ENCODE results near the gene TPBGL.

Gene TPBGL

GRCh38 chr11:75260396-75261170 is 20.0 kb downstream of the TPBGL start:
- no peaks in the 10 kb centered on the region for H3K36me3 ChIP-seq (ENCODE audit: insufficient read depth, low read depth, low read length)
- H3K27ac ChIP-seq (ENCODE audit: low read length), result no peak overlapping the region
- H3K9me3 ChIP-seq (ENCODE audit: insufficient read depth, low read depth, low read length), result no peaks in the 10 kb centered on the region
- no peak overlapping the region for H3K4me3 ChIP-seq (ENCODE audit: low read length)
- no peaks in the 10 kb centered on the region for H3K4me1 ChIP-seq (ENCODE audit: insufficient read depth, low read length)
- no peaks in the 10 kb centered on the region; the same call in 1 of the 2 replicates for H3K27me3 ChIP-seq (ENCODE audit: insufficient read depth, low read length)
- no peak overlapping the region for H3K9ac ChIP-seq (ENCODE audit: low read depth, low read length)

- no peaks in the 10 kb centered on the region; the same call in 1 of the 2 replicates for H3K27me3 ChIP-seq (ENCODE audit: insufficient read depth, low read length)
- H3K36me3 ChIP-seq (ENCODE audit: insufficient read depth, low read depth, low read length), result no peaks in the 10 kb centered on the region
- H3K9ac ChIP-seq (ENCODE audit: low read depth, low read length), result no peak overlapping the region
- no peak overlapping the region for H3K27ac ChIP-seq (ENCODE audit: low read length)
- no peaks in the 10 kb centered on the region for H3K9me3 ChIP-seq (ENCODE audit: insufficient read depth, low read depth, low read length)
- H3K4me3 ChIP-seq (ENCODE audit: low read length), result no peak overlapping the region
- no peaks in the 10 kb centered on the region for H3K4me1 ChIP-seq (ENCODE audit: insufficient read depth, low read length)
These were observed 21.4 kb downstream of the TPBGL start for GRCh38 chr11:75261902-75262361.

- H3K36me3 ChIP-seq (ENCODE audit: insufficient read depth, low read depth, low read length), result no peaks in the 10 kb centered on the region
- no peak overlapping the region for H3K4me3 ChIP-seq (ENCODE audit: low read length)
- no peak overlapping the region for H3K27ac ChIP-seq (ENCODE audit: low read length)
- H3K27me3 ChIP-seq (ENCODE audit: insufficient read depth, low read length), result no peaks in the 10 kb centered on the region; the same call in 1 of the 2 replicates
- H3K4me1 ChIP-seq (ENCODE audit: insufficient read depth, low read length), result no peaks in the 10 kb centered on the region
- H3K9ac ChIP-seq (ENCODE audit: low read depth, low read length), result no peak overlapping the region
- H3K9me3 ChIP-seq (ENCODE audit: insufficient read depth, low read depth, low read length), result no peaks in the 10 kb centered on the region
These were observed 21.9 kb downstream of the TPBGL start for GRCh38 chr11:75262436-75262835.

GRCh38 chr11:75262961-75263852 is 22.6 kb downstream of the TPBGL start:
- no peak overlapping the region for H3K4me3 ChIP-seq (ENCODE audit: low read length)
- H3K9ac ChIP-seq (ENCODE audit: low read depth, low read length), result no peak overlapping the region
- H3K36me3 ChIP-seq (ENCODE audit: insufficient read depth, low read depth, low read length), result no peaks in the 10 kb centered on the region
- H3K4me1 ChIP-seq (ENCODE audit: insufficient read depth, low read length), result no peaks in the 10 kb centered on the region
- no peaks in the 10 kb centered on the region for H3K9me3 ChIP-seq (ENCODE audit: insufficient read depth, low read depth, low read length)
- no peak overlapping the region for H3K27ac ChIP-seq (ENCODE audit: low read length)
- H3K27me3 ChIP-seq (ENCODE audit: insufficient read depth, low read length), result no peaks in the 10 kb centered on the region

GRCh38 chr11:75263944-75264349 is 23.4 kb downstream of the TPBGL start:
- H3K27ac ChIP-seq (ENCODE audit: low read length), result no peak overlapping the region
- no peak overlapping the region for H3K9ac ChIP-seq (ENCODE audit: low read depth, low read length)

GRCh38 chr11:75264356-75264755 is 23.8 kb downstream of the TPBGL start:
- Histone ChIP-seq H3K9me3 (ENCODE audit: insufficient read depth, low read depth, low read length) (no peaks in the 10 kb centered on the region), H3K36me3 (ENCODE audit: insufficient read depth, low read depth, low read length) (no peaks in the 10 kb centered on the region), H3K4me1 (ENCODE audit: insufficient read depth, low read length) (no peaks in the 10 kb centered on the region), H3K4me3 (ENCODE audit: low read length) (no peak overlapping the region), H3K9ac (ENCODE audit: low read depth, low read length) (no peak overlapping the region), H3K27ac (ENCODE audit: low read length) (no peak overlapping the region), H3K27me3 (ENCODE audit: insufficient read depth, low read length) (no peaks in the 10 kb centered on the region)

More at GRCh38 chr11:75263944-75264349, 23.4 kb downstream of the TPBGL start:
- Histone ChIP-seq H3K4me3 (ENCODE audit: low read length) (no peak overlapping the region), H3K27me3 (ENCODE audit: insufficient read depth, low read length) (no peaks in the 10 kb centered on the region), H3K9me3 (ENCODE audit: insufficient read depth, low read depth, low read length) (no peaks in the 10 kb centered on the region), H3K4me1 (ENCODE audit: insufficient read depth, low read length) (no peaks in the 10 kb centered on the region), H3K36me3 (ENCODE audit: insufficient read depth, low read depth, low read length) (no peaks in the 10 kb centered on the region)

DNA sequence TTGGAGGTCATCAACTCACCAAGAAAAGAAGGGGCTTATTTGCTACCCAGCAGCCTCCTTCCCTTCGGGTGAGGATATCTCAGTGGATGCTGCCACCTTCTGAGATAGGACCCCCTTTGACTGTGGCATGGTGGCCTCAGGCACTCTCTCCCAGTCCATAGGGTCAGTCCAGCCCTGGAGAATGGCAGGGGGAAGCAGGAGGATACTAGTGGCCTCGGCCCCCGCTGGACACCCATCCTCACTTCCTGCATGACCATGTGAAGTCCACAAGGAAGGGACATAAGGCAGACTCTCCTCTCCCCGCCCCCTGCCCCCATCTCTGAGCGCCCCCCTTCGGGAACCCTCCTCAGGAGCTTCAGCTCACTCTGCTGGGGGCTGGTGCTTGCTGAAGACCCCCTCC is 24.4 kb downstream of the TPBGL start:
- Histone ChIP-seq H3K4me1 (ENCODE audit: insufficient read depth, low read length) (no peaks in the 10 kb centered on the region), H3K9me3 (ENCODE audit: insufficient read depth, low read depth, low read length) (no peaks in the 10 kb centered on the region), H3K9ac (ENCODE audit: low read depth, low read length) (no peak overlapping the region), H3K27ac (ENCODE audit: low read length) (no peak overlapping the region), H3K27me3 (ENCODE audit: insufficient read depth, low read length) (no peaks in the 10 kb centered on the region), H3K36me3 (ENCODE audit: insufficient read depth, low read depth, low read length) (no peaks in the 10 kb centered on the region), H3K4me3 (ENCODE audit: low read length) (no peak overlapping the region)

DNA sequence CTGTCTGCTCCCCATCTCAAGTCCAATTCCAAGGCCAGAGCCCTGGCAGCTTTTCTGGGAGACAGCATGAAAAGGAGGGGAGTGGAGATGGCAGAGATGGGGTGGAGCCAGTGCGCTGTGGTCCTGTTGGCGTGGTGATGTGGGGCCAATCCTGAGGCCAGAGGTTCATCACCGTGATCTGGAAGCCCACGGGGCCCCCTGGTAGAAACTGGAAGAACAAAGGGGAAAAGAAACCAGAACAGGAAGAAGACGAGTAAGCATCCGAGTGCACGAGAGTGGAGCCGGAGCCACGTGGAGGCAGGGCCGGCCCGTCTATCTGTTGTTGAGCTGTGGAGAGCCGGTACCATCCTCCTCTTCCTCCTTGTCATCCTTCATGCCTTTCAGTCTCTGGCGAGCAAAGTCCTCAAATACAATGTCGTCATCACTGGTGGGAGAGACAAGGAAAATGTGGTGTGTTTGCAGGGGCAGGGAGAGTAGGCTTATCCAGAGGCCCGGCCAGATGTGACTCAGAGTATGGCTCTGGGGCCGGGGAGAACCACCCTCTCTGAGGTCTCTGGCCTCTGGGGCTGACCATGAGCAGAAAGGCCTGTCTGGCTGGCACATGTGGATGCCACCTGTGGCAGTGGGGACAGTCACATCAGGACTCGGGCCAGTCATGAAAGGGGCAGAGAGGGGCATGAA is 25.4 kb downstream of the TPBGL start:
- Histone ChIP-seq H3K4me3 (ENCODE audit: low read length) (no peak overlapping the region), H3K9me3 (ENCODE audit: insufficient read depth, low read depth, low read length) (no peaks in the 10 kb centered on the region), H3K36me3 (ENCODE audit: insufficient read depth, low read depth, low read length) (no peaks in the 10 kb centered on the region), H3K27me3 (ENCODE audit: insufficient read depth, low read length) (no peaks in the 10 kb centered on the region), H3K4me1 (ENCODE audit: insufficient read depth, low read length) (no peaks in the 10 kb centered on the region), H3K9ac (ENCODE audit: low read depth, low read length) (no peak overlapping the region), H3K27ac (ENCODE audit: low read length) (no peak overlapping the region)

DNA sequence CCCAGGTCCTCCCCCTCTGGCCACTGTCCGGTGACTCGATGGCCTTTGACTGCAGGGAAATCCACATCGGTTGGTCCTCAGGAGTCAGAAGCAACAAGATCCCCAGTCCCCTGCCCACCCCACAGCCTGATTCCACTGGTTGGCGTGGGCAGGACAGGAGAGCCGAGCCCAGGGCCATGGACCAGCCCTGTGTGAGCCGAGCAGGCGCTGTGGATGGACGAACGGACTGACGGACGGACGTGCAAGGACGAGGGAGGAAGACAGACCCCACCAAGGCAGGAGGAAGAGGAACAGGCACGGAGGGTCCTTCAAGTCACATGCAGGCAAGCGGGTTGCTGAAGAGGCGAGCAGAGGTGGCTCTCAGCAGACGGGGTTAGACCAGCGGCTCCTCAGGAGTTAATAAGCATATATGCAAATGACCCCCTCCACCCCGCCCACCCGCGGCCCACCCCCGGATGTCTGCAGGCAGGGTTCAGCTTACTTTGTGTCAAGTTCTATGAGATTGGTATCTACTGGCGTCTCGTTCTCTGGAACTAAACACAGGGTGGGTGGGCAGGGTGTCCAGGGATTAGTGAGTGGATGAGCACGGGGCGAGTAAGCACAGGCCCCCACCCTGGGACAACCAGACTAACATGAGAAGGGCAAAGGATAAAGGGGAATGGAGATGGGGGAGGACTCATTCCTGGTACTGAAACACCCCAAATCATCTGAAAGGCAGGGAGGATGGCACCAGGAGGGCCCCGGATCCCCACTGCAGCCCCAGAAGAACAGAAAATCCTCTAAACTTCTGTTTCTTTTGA is 26.8 kb downstream of the TPBGL start:
- Histone ChIP-seq H3K4me1 (ENCODE audit: insufficient read depth, low read length) (no peaks in the 10 kb centered on the region), H3K27ac (ENCODE audit: low read length) (no peak overlapping the region), H3K36me3 (ENCODE audit: insufficient read depth, low read depth, low read length) (no peaks in the 10 kb centered on the region)

GRCh38 chr11:75268626-75269366 is 28.2 kb downstream of the TPBGL start:
- Histone ChIP-seq H3K4me1 (ENCODE audit: insufficient read depth, low read length) (no peaks in the 10 kb centered on the region), H3K27me3 (ENCODE audit: insufficient read depth, low read length) (no peaks in the 10 kb centered on the region), H3K9me3 (ENCODE audit: insufficient read depth, low read depth, low read length) (no peaks in the 10 kb centered on the region), H3K9ac (ENCODE audit: low read depth, low read length) (no peak overlapping the region), H3K36me3 (ENCODE audit: insufficient read depth, low read depth, low read length) (peaks cover 2% of the 10 kb centered on the region; the same call in 1 of the 2 replicates), H3K27ac (ENCODE audit: low read length) (no peak overlapping the region), H3K4me3 (ENCODE audit: low read length) (no peak overlapping the region)

More for the DNA sequence above, 26.8 kb downstream of the TPBGL start:
- H3K27me3 ChIP-seq (ENCODE audit: insufficient read depth, low read length), result no peaks in the 10 kb centered on the region
- H3K9me3 ChIP-seq (ENCODE audit: insufficient read depth, low read depth, low read length), result no peaks in the 10 kb centered on the region
- no peak overlapping the region for H3K9ac ChIP-seq (ENCODE audit: low read depth, low read length)
- H3K4me3 ChIP-seq (ENCODE audit: low read length), result no peak overlapping the region
